Liver (tissue), 3 donors: ENCODE measurements around the gene SLX4IP.

Source experiments
- JUND ChIP-seq, 2 donors: IDR thresholded peaks; 2 replicates each; pipeline ENCODE4 v1.6.1; 2016; ENCODE audit warnings: antibody characterized with exemption in 2 of 2
- TAF1 ChIP-seq: conservative IDR thresholded peaks from 2 replicates; pipeline ENCODE4 v1.6.1; 2016; ENCODE audit warnings: antibody characterized with exemption, mild to moderate bottlenecking
- TF ChIP-seq, protein P1 (sequence below): IDR thresholded peaks from 2 replicates; pipeline ENCODE4 v1.6.1; 2016; ENCODE audit warnings: antibody characterized with exemption, mild to moderate bottlenecking
- TF ChIP-seq, protein P2 (sequence below): fragments of 150-350 bp; IDR thresholded peaks from 2 replicates; pipeline ENCODE4 v1.5.1; 2017; ENCODE audit warnings: improper control_type of control experiment, low read depth, low read length; ENCODE audit not compliant: missing input control
- donor health status: healthy.
- donor health status: healthy.

GRCh38 chr20:10540636-10541493, 105.8 kb downstream of the SLX4IP start:
- TF ChIP-seq, protein P1, sequence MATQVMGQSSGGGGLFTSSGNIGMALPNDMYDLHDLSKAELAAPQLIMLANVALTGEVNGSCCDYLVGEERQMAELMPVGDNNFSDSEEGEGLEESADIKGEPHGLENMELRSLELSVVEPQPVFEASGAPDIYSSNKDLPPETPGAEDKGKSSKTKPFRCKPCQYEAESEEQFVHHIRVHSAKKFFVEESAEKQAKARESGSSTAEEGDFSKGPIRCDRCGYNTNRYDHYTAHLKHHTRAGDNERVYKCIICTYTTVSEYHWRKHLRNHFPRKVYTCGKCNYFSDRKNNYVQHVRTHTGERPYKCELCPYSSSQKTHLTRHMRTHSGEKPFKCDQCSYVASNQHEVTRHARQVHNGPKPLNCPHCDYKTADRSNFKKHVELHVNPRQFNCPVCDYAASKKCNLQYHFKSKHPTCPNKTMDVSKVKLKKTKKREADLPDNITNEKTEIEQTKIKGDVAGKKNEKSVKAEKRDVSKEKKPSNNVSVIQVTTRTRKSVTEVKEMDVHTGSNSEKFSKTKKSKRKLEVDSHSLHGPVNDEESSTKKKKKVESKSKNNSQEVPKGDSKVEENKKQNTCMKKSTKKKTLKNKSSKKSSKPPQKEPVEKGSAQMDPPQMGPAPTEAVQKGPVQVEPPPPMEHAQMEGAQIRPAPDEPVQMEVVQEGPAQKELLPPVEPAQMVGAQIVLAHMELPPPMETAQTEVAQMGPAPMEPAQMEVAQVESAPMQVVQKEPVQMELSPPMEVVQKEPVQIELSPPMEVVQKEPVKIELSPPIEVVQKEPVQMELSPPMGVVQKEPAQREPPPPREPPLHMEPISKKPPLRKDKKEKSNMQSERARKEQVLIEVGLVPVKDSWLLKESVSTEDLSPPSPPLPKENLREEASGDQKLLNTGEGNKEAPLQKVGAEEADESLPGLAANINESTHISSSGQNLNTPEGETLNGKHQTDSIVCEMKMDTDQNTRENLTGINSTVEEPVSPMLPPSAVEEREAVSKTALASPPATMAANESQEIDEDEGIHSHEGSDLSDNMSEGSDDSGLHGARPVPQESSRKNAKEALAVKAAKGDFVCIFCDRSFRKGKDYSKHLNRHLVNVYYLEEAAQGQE, result peak; percentile 14
- TF ChIP-seq, protein P2, sequence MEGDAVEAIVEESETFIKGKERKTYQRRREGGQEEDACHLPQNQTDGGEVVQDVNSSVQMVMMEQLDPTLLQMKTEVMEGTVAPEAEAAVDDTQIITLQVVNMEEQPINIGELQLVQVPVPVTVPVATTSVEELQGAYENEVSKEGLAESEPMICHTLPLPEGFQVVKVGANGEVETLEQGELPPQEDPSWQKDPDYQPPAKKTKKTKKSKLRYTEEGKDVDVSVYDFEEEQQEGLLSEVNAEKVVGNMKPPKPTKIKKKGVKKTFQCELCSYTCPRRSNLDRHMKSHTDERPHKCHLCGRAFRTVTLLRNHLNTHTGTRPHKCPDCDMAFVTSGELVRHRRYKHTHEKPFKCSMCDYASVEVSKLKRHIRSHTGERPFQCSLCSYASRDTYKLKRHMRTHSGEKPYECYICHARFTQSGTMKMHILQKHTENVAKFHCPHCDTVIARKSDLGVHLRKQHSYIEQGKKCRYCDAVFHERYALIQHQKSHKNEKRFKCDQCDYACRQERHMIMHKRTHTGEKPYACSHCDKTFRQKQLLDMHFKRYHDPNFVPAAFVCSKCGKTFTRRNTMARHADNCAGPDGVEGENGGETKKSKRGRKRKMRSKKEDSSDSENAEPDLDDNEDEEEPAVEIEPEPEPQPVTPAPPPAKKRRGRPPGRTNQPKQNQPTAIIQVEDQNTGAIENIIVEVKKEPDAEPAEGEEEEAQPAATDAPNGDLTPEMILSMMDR, result no peak
- TF ChIP-seq JUND (IDR thresholded peaks at IDR 0.05) (peak in 1 of 2 donors; percentile 7), TAF1 (no peak)
